Thoracic aorta (tissue), 2 donors: ENCODE data around the gene CD200R1L. TPM values are rescaled to one million over a fixed set of nuclear protein-coding genes. Genes with fewer than 3 reads are reported as not detected.

Source experiments
- ATAC-seq: fragments of 150-250 bp; one replicate; pipeline ENCODE4 v1.8.0; 2017; ENCODE audit warnings: low read depth; ENCODE audit not compliant: insufficient number of reproducible peaks, low FRiP score
- DNase-seq: peaks from one replicate; pipeline ENCODE4 v3.0.0-alpha.2; 2020; ENCODE audit warnings: low spot score
- H3K27ac ChIP-seq, 2 donors: fragments of 200-600 bp; sonication (generic); 1 replicate in 1 of 2; 2 replicates in 1 of 2; pipeline ENCODE4 v1.5.1; 2016; ENCODE audit warnings: mild to moderate bottlenecking in 2 of 2, moderate library complexity in 2 of 2
- H3K27me3 ChIP-seq: fragments of 200-600 bp; sonication (generic); replicated peaks from 2 replicates; pipeline ENCODE4 v1.6.0; 2016; ENCODE audit warnings: mild to moderate bottlenecking; ENCODE audit not compliant: insufficient read depth
- H3K36me3 ChIP-seq: fragments of 200-600 bp; sonication (generic); one replicate; pipeline ENCODE4 v1.5.1; 2016
- H3K4me1 ChIP-seq, 2 donors: fragments of 200-600 bp; sonication (generic); 1 replicate in 1 of 2; 2 replicates in 1 of 2; pipeline versions ENCODE4 v1.5.1 to v1.6.0; 2016; ENCODE audit warnings: low read depth in 2 of 2, mild to moderate bottlenecking in 1 of 2; ENCODE audit not compliant: control insufficient read depth in 1 of 2
- H3K4me3 ChIP-seq: fragments of 200-600 bp; sonication (generic); 2 replicates; pipeline ENCODE4 v1.5.1; 2016; ENCODE audit warnings: mild to moderate bottlenecking
- H3K9me3 ChIP-seq: fragments of 200-600 bp; sonication (generic); 2 replicates; pipeline ENCODE4 v1.5.1; 2016
- CTCF ChIP-seq: fragments of 200-600 bp; sonication (generic); IDR thresholded peaks from one replicate; pipeline ENCODE4 v1.5.1; 2019; ENCODE audit warnings: antibody characterized with exemption
- total RNA-seq, 2 donors: library from RNA; depleted of rRNA; stranded (reverse); fragments of >200 nt; gene quantifications; one replicate each; pipeline versions ENCODE4 v1.1.0 to v1.2.3, GENCODE V29; 2016

Gene CD200R1L
- total RNA-seq, 2 donors from 2014 or later = not detected

GRCh38 chr3:112767777-112768176 lies 78.9 kb downstream of the CD200R1L start:
- no peak for ATAC-seq

GRCh38 chr3:112767177-112767576 lies 79.5 kb downstream of the CD200R1L start:
- no peaks in the 10 kb centered on the region for H3K9me3 ChIP-seq
- no peak overlapping the region for H3K27ac ChIP-seq
- no peaks in the 10 kb centered on the region for H3K27me3 ChIP-seq
- no peak for TF ChIP-seq CTCF
- no peaks in the 10 kb centered on the region for H3K36me3 ChIP-seq
- DNase-seq (no peak), ATAC-seq (no peak)
- H3K4me1 ChIP-seq = no peaks in the 10 kb centered on the region
- no peak overlapping the region for H3K4me3 ChIP-seq

More at GRCh38 chr3:112767777-112768176, 78.9 kb downstream of the CD200R1L start:
- Histone ChIP-seq H3K36me3 (no peaks in the 10 kb centered on the region), H3K27me3 (no peaks in the 10 kb centered on the region), H3K9me3 (no peaks in the 10 kb centered on the region), H3K4me3 (no peak overlapping the region), H3K4me1 (no peaks in the 10 kb centered on the region), H3K27ac (no peak overlapping the region)
- no peak for DNase-seq
- TF ChIP-seq CTCF = no peak

Other genes starting within 250 kb of the CD200R1L start
- 100 to 1,000 TPM in 1 of 2 donors, 10 to 100 TPM in 1; 90.8 to 350 TPM for gene CCDC80, start 205.7 kb downstream of the CD200R1L start, total RNA-seq
- 1 to 10 TPM; 2.6 to 3.2 TPM for gene CD200R1, start 128.2 kb upstream of the CD200R1L start, total RNA-seq
- gene GTPBP8, start 144.1 kb upstream of the CD200R1L start, total RNA-seq = 10 to 100 TPM in 1 of 2 donors, 1 to 10 TPM in 1; 5.8 to 10.4 TPM